ENCODE data around the gene MSI2.
"Not testable (repeated sequence)": the region's sequence is repeated elsewhere in the genome, so short reads cannot be mapped to it uniquely, and the experiment has no call there.

MSI2 gene

GRCh38 chr17:57614742-57615141, 358.4 kb downstream of the MSI2 start:
- no peak for TF ChIP-seq POLR2A (IDR thresholded peaks at IDR 0.05; ENCODE audit: low read depth, low read length)
- DNase-seq (ENCODE audit: insufficient read length, low spot score) (no peak), FAIRE-seq (no peak)

GRCh38 chr17:57615836-57616757, 359.8 kb downstream of the MSI2 start:
- DNase-seq (ENCODE audit: insufficient read length, low spot score) (no peak), FAIRE-seq (no peak)
- no peak for TF ChIP-seq POLR2A (IDR thresholded peaks at IDR 0.05; ENCODE audit: low read depth, low read length)

DNA sequence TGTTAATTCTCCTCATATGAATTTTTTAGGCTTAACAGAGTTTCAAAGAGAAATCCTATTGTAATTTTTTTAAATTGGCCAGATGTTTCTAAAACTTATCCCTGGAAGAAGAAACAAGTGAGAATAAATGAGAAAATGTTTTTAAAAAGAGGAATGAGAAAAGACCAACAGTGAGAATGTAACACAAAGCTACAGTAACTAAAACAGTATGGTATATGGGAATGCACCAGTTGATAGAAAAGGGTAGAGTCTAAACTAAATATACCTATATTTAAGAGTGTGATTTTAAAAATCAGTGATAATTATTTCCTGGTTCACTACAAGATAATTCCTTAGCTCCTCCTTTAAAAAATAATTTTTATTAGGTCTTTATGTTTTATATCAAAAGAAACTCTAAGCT, 360.9 kb downstream of the MSI2 start:
- TF ChIP-seq POLR2A (IDR thresholded peaks at IDR 0.05; ENCODE audit: low read depth, low read length) = no peak
- FAIRE-seq = no peak
- DNase-seq (ENCODE audit: insufficient read length, low spot score) = no peak

- TF ChIP-seq POLR2A (IDR thresholded peaks at IDR 0.05; ENCODE audit: low read depth, low read length) = no peak
- DNase-seq (ENCODE audit: insufficient read length, low spot score) (peak; percentile 44), FAIRE-seq (no peak)
These were observed 363.0 kb downstream of the MSI2 start for GRCh38 chr17:57619061-57619937.

DNA sequence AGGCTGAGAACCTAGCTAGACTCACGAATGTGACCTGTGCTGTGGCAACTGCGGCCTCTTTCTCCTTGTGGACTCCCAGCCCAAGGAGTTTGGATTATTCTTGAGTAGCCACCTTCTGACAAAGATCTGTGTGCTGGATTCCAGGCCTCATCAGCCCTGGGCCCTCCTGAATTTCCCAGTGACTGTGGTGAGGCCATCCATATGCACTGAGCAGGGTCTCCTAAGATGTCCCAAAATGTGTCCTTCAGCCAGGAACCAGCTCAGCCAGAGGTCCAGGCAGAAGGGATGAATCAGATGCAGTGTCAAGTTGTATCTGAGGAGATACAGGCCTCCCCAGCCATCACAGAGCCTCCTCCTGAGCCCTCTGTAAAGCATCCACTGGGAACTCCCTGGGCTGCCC, 364.3 kb downstream of the MSI2 start:
- DNase-seq (ENCODE audit: insufficient read length, low spot score) (no peak), FAIRE-seq (no peak)
- TF ChIP-seq POLR2A (IDR thresholded peaks at IDR 0.05; ENCODE audit: low read depth, low read length) = no peak

- not testable (repeated sequence) for DNase-seq (ENCODE audit: insufficient read length, low spot score); FAIRE-seq
These were observed 365.5 kb downstream of the MSI2 start for GRCh38 chr17:57621791-57622190.

- FAIRE-seq = no peak
- no peak for DNase-seq (ENCODE audit: insufficient read length, low spot score)
- no peak for TF ChIP-seq POLR2A (IDR thresholded peaks at IDR 0.05; ENCODE audit: low read depth, low read length)
These were observed 366.0 kb downstream of the MSI2 start for GRCh38 chr17:57622306-57622682.

- FAIRE-seq (no peak), DNase-seq (ENCODE audit: insufficient read length, low spot score) (peak; percentile 91)
- TF ChIP-seq POLR2A (IDR thresholded peaks at IDR 0.05; ENCODE audit: low read depth, low read length) = no peak
These were observed 366.5 kb downstream of the MSI2 start for GRCh38 chr17:57622683-57623433.

GRCh38 chr17:57623620-57624019, 367.3 kb downstream of the MSI2 start:
- no peak for FAIRE-seq
- no peak for TF ChIP-seq POLR2A (IDR thresholded peaks at IDR 0.05; ENCODE audit: low read depth, low read length)
- no peak for DNase-seq (ENCODE audit: insufficient read length, low spot score)

DNA sequence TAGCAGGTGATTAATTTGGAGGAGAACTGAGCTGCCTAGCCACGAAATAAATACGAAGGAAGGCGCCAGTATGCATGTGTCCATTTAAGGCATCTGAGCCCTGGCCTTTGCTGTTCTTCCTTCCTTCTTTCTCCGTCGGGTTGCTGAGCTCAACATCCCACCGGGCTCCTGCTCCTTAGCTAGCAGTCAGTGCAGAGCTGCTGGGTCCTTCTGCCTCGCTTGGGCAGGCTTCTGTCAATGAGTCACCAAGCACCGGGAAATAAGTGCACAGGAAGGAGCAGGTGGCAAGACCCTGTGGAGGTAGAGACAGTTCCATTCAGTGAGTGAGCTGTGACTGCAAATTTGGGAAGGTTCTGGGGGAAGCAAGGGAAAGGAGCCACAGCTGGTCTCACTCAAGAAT, 368.1 kb downstream of the MSI2 start:
- no peak for FAIRE-seq
- no peak for TF ChIP-seq POLR2A (IDR thresholded peaks at IDR 0.05; ENCODE audit: low read depth, low read length)
- no peak for DNase-seq (ENCODE audit: insufficient read length, low spot score)

- FAIRE-seq = no peak
- TF ChIP-seq POLR2A (IDR thresholded peaks at IDR 0.05; ENCODE audit: low read depth, low read length) = no peak
- no peak for DNase-seq (ENCODE audit: insufficient read length, low spot score)
These were observed 369.2 kb downstream of the MSI2 start for GRCh38 chr17:57625511-57625910.

DNA sequence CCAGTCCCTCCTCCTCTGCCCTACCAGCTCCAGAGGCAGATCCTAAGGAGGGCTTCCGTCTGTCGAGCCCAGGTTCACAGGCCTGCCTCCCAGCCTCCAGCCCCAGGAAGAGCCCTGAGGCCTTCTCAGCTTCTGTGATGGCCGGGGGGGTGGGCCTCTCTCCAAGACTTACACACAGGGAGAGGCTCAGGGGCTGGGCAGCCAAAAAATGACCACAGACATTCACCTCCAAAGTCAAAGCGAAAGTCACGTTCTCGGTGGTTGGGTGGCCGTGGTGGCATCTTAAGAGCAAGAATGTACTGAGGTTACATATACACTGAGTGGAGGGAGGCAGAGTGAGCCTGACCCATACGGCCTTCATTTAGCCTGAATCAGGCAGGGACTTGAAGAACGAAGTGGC, 369.6 kb downstream of the MSI2 start:
- DNase-seq (ENCODE audit: insufficient read length, low spot score) (no peak), FAIRE-seq (no peak)
- no peak for TF ChIP-seq POLR2A (IDR thresholded peaks at IDR 0.05; ENCODE audit: low read depth, low read length)

DNA sequence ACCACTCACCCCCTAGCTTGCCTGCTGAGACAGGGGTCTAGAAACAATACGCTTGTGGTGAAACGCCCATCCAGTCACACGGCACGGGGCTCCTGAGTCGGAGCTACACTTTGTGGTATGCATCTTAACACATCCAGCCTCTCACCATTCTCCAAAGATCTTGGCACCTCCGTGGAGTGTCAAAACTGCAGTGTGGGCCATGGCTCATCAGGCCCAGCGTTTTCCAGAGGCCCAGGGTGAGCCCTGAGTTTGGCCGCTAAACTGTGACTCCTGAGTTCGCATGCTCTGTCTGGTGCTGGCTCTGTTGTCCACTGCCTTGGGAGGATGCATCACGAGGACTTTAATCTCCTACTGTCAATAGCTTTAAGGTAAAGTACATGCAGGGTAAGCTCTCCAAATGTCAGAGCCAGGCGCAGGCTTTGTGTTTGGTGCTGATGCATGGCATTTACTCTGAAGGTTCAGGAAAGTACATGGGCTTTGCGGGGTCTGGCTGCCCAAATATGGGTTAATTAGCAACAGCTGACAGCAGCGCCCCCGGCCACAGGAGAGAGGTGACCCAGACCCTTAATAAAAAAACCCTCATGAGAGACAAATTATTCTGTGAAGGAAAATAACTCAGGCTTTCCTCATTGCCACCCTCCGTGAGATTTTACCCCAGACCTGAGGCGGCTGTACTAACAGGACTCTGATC, 370.3 kb downstream of the MSI2 start:
- DNase-seq (ENCODE audit: insufficient read length, low spot score) = no peak
- no peak for FAIRE-seq

More for the DNA sequence above, 370.3 kb downstream of the MSI2 start:
- no peak for TF ChIP-seq POLR2A (IDR thresholded peaks at IDR 0.05; ENCODE audit: low read depth, low read length)
